Activated T-helper 9 cell treated with anti-CD3 and anti-CD28 coated beads, Interleukin-2, amount 50 U/mL, for 16 hours (primary cell): Measurements from ENCODE around the gene GGA3.
A peak's percentile ranks its signal among the peaks of the same experiment; 100 is the strongest.
"Not testable (repeated sequence)": the region's sequence is repeated elsewhere in the genome, so short reads cannot be mapped to it uniquely, and the experiment has no call there.

Source experiments
- DNase-seq: peaks from one replicate; pipeline ENCODE4 v3.0.0-alpha.2; 2020; ENCODE audit warnings: low read depth

The GGA3 gene

GRCh38 chr17:75209061-75209460 is 52.3 kb downstream of the GGA3 start:
- DNase-seq, result no peak

GRCh38 chr17:75208161-75208560 is 53.2 kb downstream of the GGA3 start:
- DNase-seq, result no peak

DNA sequence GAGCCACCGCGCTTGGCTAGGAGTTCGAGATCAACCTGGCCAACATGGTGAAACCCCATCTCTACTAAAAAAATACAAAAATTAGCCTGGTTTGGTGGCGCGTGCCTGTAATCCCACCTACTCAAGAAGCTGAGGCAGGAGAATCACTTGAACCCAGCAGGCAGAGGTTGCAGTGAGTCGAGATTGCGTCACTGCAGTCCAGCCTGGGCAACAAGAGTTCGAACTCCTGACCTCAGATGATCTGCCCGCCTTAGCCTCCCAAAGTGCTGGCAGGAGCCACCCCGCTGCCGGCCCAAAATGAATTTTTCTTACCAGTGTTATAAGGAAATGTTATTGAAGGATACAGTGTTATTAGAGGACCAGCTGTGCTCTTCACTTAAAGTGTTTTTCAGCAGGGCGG is 53.6 kb downstream of the GGA3 start:
- no peak for DNase-seq

DNA sequence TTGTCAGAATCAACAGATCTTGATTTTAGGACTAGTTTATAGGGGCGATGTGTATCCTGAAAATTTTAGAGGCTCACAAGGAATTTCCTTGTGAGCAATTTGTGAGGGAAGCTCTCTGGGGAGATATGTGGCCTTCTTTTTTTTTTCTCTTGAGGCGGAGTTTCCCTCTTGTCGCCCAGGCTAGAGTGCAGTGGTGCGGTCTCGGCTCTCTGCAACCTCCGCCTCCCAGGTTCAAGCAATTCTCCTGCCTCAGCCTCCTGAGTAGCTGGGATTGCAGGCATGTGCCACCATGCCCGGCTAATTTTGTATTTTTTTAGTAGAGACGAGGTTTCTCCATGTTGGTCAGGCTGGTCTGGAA is 54.4 kb downstream of the GGA3 start:
- not testable (repeated sequence) for DNase-seq

- no peak for DNase-seq
These were observed 55.6 kb downstream of the GGA3 start for GRCh38 chr17:75205793-75206163.

GRCh38 chr17:75205037-75205792 is 56.2 kb downstream of the GGA3 start, which contains the start of gene NUP85:
Gene NUP85, plus strand, starts transcription at chr17:75205679. Its CDS starts 83 bp downstream, at chr17:75205762.
- DNase-seq, result peak; percentile 88

DNA sequence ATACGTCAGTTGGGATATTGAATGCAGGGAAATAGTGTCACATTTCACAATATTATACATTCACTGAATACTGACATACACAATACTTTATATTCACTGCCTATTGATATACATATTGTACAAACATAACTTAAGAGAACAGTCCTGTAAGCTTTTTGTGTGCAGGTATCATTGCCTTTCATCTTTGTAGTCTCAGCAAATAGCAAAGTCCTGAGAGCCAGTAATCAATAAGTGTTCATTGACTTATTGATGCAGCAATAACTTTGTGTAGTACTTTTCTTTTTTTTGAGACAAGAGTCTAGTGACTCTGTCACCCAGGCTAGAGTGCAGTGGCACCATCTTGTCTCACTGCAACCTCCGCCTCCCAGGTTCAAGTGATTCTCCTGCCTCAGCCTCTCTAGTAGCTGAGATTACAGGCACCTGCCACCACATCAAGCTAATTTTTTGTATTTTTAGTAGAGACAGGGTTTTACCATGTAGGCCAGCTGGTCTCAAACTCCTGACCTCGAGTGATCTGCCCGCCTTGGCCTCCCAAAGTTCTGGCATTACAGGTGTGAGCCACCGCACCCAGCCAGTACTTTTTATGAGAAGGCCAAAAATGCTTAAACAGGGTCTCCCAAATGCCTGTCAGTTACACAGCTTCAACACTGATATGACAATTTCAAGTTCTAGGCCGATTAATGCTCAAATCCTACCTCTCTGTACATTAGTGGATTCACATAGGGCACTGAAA is 61.4 kb downstream of the GGA3 start:
- no peak for DNase-seq

- no peak for DNase-seq
These were observed 66.5 kb downstream of the GGA3 start for GRCh38 chr17:75194879-75195278.

DNA sequence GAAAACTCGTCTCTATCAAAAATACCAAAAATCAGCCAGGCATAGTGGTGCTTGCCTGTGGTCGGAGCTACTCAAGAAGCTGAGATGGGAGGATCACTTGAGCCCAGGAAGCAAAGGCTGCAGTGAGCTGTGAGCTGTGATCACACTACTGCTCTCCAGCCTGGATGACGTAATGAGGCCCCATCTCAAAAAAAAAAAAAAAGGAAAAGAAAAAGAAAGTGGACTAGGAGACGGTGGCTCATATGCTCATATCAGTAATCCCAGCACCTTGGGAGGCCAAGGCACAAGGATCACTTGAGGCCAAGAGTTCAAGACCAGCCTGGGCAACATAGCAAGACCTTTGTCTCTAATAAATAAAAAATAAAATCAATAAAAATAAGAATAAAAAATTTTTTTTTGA is 69.8 kb downstream of the GGA3 start:
- no peak for DNase-seq

GRCh38 chr17:75188614-75189013 is 72.8 kb downstream of the GGA3 start:
- no peak for DNase-seq
